ENCODE measurements around the gene VRK3.

The VRK3 gene

GRCh38 chr19:50046649-50047503 is 21.7 kb upstream of the VRK3 start:
- Mint-ChIP-seq H3K4me1 (peaks cover 14% of the 10 kb centered on the region), H3K27ac (no peak overlapping the region), H3K27me3 (peaks cover 2% of the 10 kb centered on the region), H3K9me3 (peaks cover 35% of the 10 kb centered on the region), H3K4me3 (no peak overlapping the region), H3K36me3 (ENCODE audit: low read depth) (peaks cover 60% of the 10 kb centered on the region)
- DNase-seq (peak; percentile 65), ATAC-seq (no peak)

- ATAC-seq, result no peak
- H3K4me1 Mint-ChIP-seq, result peaks cover 2% of the 10 kb centered on the region
- no peak overlapping the region for H3K4me3 Mint-ChIP-seq
- DNase-seq, result no peak
- peaks cover 35% of the 10 kb centered on the region for H3K9me3 Mint-ChIP-seq
- H3K27me3 Mint-ChIP-seq, result no peaks in the 10 kb centered on the region
- H3K27ac Mint-ChIP-seq, result no peak overlapping the region
- H3K36me3 Mint-ChIP-seq (ENCODE audit: low read depth), result peaks cover 79% of the 10 kb centered on the region
Observed at GRCh38 chr19:50044922-50045321, 19.8 kb upstream of the VRK3 start.

GRCh38 chr19:50043967-50044366 is 18.8 kb upstream of the VRK3 start:
- Mint-ChIP-seq H3K4me3 (no peak overlapping the region), H3K27me3 (no peaks in the 10 kb centered on the region), H3K9me3 (peaks cover 35% of the 10 kb centered on the region), H3K27ac (no peak overlapping the region), H3K4me1 (no peaks in the 10 kb centered on the region), H3K36me3 (ENCODE audit: low read depth) (peaks cover 82% of the 10 kb centered on the region)
- DNase-seq (no peak), ATAC-seq (no peak)

GRCh38 chr19:50042363-50043024 is 17.3 kb upstream of the VRK3 start:
- ATAC-seq (no peak), DNase-seq (no peak)
- Mint-ChIP-seq H3K4me1 (no peaks in the 10 kb centered on the region), H3K4me3 (no peak overlapping the region), H3K27me3 (no peaks in the 10 kb centered on the region), H3K36me3 (ENCODE audit: low read depth) (peaks cover 77% of the 10 kb centered on the region), H3K27ac (no peak overlapping the region), H3K9me3 (peaks cover 35% of the 10 kb centered on the region)

- Mint-ChIP-seq H3K36me3 (ENCODE audit: low read depth) (peaks cover 64% of the 10 kb centered on the region), H3K4me3 (no peak overlapping the region), H3K4me1 (no peaks in the 10 kb centered on the region), H3K27me3 (no peaks in the 10 kb centered on the region), H3K27ac (no peak overlapping the region), H3K9me3 (peaks cover 29% of the 10 kb centered on the region)
- no peak for DNase-seq
- ATAC-seq, result no peak
Observed at GRCh38 chr19:50040967-50041366, 15.8 kb upstream of the VRK3 start.

GRCh38 chr19:50039968-50040367 is 14.8 kb upstream of the VRK3 start:
- H3K36me3 Mint-ChIP-seq (ENCODE audit: low read depth), result peaks cover 62% of the 10 kb centered on the region
- no peak overlapping the region for H3K4me3 Mint-ChIP-seq
- H3K27ac Mint-ChIP-seq, result no peak overlapping the region
- no peaks in the 10 kb centered on the region for H3K27me3 Mint-ChIP-seq
- peaks cover 2% of the 10 kb centered on the region for H3K4me1 Mint-ChIP-seq
- no peak for ATAC-seq
- DNase-seq, result no peak
- H3K9me3 Mint-ChIP-seq, result peaks cover 19% of the 10 kb centered on the region

- H3K27ac Mint-ChIP-seq, result no peak overlapping the region
- no peak overlapping the region for H3K4me3 Mint-ChIP-seq
- ATAC-seq, result no peak
- DNase-seq, result no peak
- H3K36me3 Mint-ChIP-seq (ENCODE audit: low read depth), result peaks cover 51% of the 10 kb centered on the region
- H3K27me3 Mint-ChIP-seq, result no peaks in the 10 kb centered on the region
- H3K9me3 Mint-ChIP-seq, result no peaks in the 10 kb centered on the region
- H3K4me1 Mint-ChIP-seq, result peaks cover 2% of the 10 kb centered on the region
Observed at GRCh38 chr19:50036908-50037307, 11.7 kb upstream of the VRK3 start.

GRCh38 chr19:50030937-50031336 is 5.8 kb upstream of the VRK3 start:
- Mint-ChIP-seq H3K4me1 (peaks cover 17% of the 10 kb centered on the region), H3K27ac (no peak overlapping the region), H3K4me3 (no peak overlapping the region), H3K9me3 (peaks cover 2% of the 10 kb centered on the region), H3K27me3 (no peaks in the 10 kb centered on the region), H3K36me3 (ENCODE audit: low read depth) (peaks cover 58% of the 10 kb centered on the region)
- ATAC-seq, result no peak
- DNase-seq, result no peak

GRCh38 chr19:50030225-50030624 is 5.1 kb upstream of the VRK3 start:
- Mint-ChIP-seq H3K9me3 (peaks cover 8% of the 10 kb centered on the region), H3K27me3 (peaks cover 4% of the 10 kb centered on the region), H3K36me3 (ENCODE audit: low read depth) (peaks cover 60% of the 10 kb centered on the region), H3K4me1 (peaks cover 22% of the 10 kb centered on the region), H3K4me3 (no peak overlapping the region), H3K27ac (no peak overlapping the region)
- DNase-seq (no peak), ATAC-seq (no peak)

- DNase-seq (no peak), ATAC-seq (no peak)
- peaks cover 38% of the 10 kb centered on the region for H3K36me3 Mint-ChIP-seq (ENCODE audit: low read depth)
- peak overlapping the region; percentile 95 for H3K4me3 Mint-ChIP-seq
- H3K9me3 Mint-ChIP-seq, result peaks cover 8% of the 10 kb centered on the region
- peak overlapping the region; percentile 52 for H3K27ac Mint-ChIP-seq
- peaks cover 45% of the 10 kb centered on the region for H3K4me1 Mint-ChIP-seq
- H3K27me3 Mint-ChIP-seq, result peaks cover 5% of the 10 kb centered on the region
Observed at GRCh38 chr19:50026550-50026906, 1.4 kb upstream of the VRK3 start.

- Mint-ChIP-seq H3K4me3 (peak within 1 kb of the TSS; percentile 95), H3K27ac (peak within 1 kb of the TSS; percentile 100), H3K36me3 (ENCODE audit: low read depth) (peaks cover 32% of the 10 kb centered on the region), H3K4me1 (peaks cover 45% of the 10 kb centered on the region), H3K27me3 (peaks cover 5% of the 10 kb centered on the region), H3K9me3 (peaks cover 8% of the 10 kb centered on the region)
- peak; percentile 80 for ATAC-seq
- DNase-seq, result peak; percentile 88
Observed at GRCh38 chr19:50025794-50026549, 800 bp upstream of the VRK3 start, which contains the start of gene ZNF473. Gene ZNF473 (plus strand): TSS chr19:50026005. CDS start chr19:50031083, 5,078 bp downstream.

GRCh38 chr19:50024719-50025021 is 502 bp downstream of the VRK3 start:
- H3K9me3 Mint-ChIP-seq, result peaks cover 8% of the 10 kb centered on the region

GRCh38 chr19:50022823-50023222 is 2.3 kb downstream of the VRK3 start:
- ATAC-seq (no peak), DNase-seq (no peak)
- Mint-ChIP-seq H3K4me1 (peaks cover 50% of the 10 kb centered on the region), H3K4me3 (no peak overlapping the region), H3K27me3 (peaks cover 5% of the 10 kb centered on the region), H3K9me3 (peaks cover 8% of the 10 kb centered on the region), H3K27ac (no peak overlapping the region), H3K36me3 (ENCODE audit: low read depth) (peaks cover 28% of the 10 kb centered on the region)

More at GRCh38 chr19:50024719-50025021, 502 bp downstream of the VRK3 start:
- DNase-seq, result no peak
- H3K27me3 Mint-ChIP-seq, result peaks cover 5% of the 10 kb centered on the region
- H3K4me1 Mint-ChIP-seq, result peaks cover 50% of the 10 kb centered on the region
- peak overlapping the region; percentile 95 for H3K4me3 Mint-ChIP-seq
- ATAC-seq, result no peak
- peaks cover 31% of the 10 kb centered on the region for H3K36me3 Mint-ChIP-seq (ENCODE audit: low read depth)
- peak overlapping the region; percentile 100 for H3K27ac Mint-ChIP-seq

- Mint-ChIP-seq H3K27ac (no peak overlapping the region), H3K36me3 (ENCODE audit: low read depth) (peaks cover 28% of the 10 kb centered on the region), H3K27me3 (peaks cover 3% of the 10 kb centered on the region), H3K9me3 (peaks cover 1% of the 10 kb centered on the region), H3K4me1 (peaks cover 31% of the 10 kb centered on the region), H3K4me3 (no peak overlapping the region)
- DNase-seq, result no peak
- ATAC-seq, result no peak
Observed at GRCh38 chr19:50020481-50020880, 4.7 kb downstream of the VRK3 start.

All from activated naive CD8-positive, alpha-beta T cell treated with anti-CD3 and anti-CD28 coated beads, Interleukin-2, amount 50 U/mL, for 24 hours (primary cell).